GM12878 (cell line): ENCODE measurements around the gene SARS1. TPM values are rescaled to one million over a fixed set of nuclear protein-coding genes. Genes with fewer than 3 reads are reported as not detected.

Source experiments
- ATAC-seq: fragments of 200-7000 bp; cut with Tn5 transposase; 3 replicates; pipeline ENCODE4 v1.9.1; 2020; ENCODE audit warnings: mild to moderate bottlenecking, moderate library complexity
- BruUV-seq: library from RNA; stranded (reverse); fragments of 400-500 nt; replicated peaks from 2 replicates; lab custom pipeline; 2021; lab: Mats Ljungman, UMichigan
- CTCF ChIA-PET: fragments of 300-600 bp; sonication (Branson Sonifier 250); formaldehyde crosslinking; extraction: SDS; loops from one replicate; lab custom pipeline; 2021; ENCODE audit warnings: inconsistent platforms; lab: Yijun Ruan, JAX
- POLR2A ChIA-PET: fragments of 350-600 bp; formaldehyde crosslinking; extraction: SDS; loops from one replicate; lab custom pipeline; 2021; ENCODE audit warnings: inconsistent platforms; lab: Charles Lee
- RAD21 ChIA-PET: fragments of 300-600 bp; sonication (Branson Sonifier 250); formaldehyde crosslinking; loops from one replicate; lab custom pipeline; 2023; ENCODE audit warnings: antibody characterized with exemption; ENCODE audit not compliant: unreplicated experiment; lab: Charles Lee
- SMC1A ChIA-PET: fragments of 300-600 bp; sonication (Branson Sonifier 250); formaldehyde crosslinking; loops from one replicate; lab custom pipeline; 2023; ENCODE audit not compliant: unreplicated experiment, uncharacterized antibody; lab: Charles Lee
- DNase-seq: peaks from one replicate; pipeline ENCODE4 v3.0.0-alpha.2; 2011; ENCODE audit warnings: low read depth, low spot score
- FAIRE-seq: peaks from 3 replicates; lab custom pipeline; 2011; peaks lifted over from hg19 to GRCh38; lab: Jason Lieb, UNC
- H2AFZ ChIP-seq: 2 replicates; pipeline ENCODE4 v1.6.0; 2011; ENCODE audit warnings: low read depth, low read length, control low read depth; ENCODE audit not compliant: control insufficient read depth
- H3K27ac ChIP-seq: 2 replicates; pipeline ENCODE4 v1.5.1; 2011; ENCODE audit warnings: control low read depth; ENCODE audit not compliant: control insufficient read depth, insufficient read depth
- H3K27me3 ChIP-seq, 2 experiments: replicated peaks in 1 of 2; 2 replicates each; pipeline versions ENCODE4 v1.6.0 to v1.6.1; 2011; ENCODE audit warnings: low read length in 1 of 2; ENCODE audit not compliant: control insufficient read depth in 2 of 2, insufficient read depth in 2 of 2
- H3K36me3 ChIP-seq, 2 experiments: 2 replicates each; pipeline ENCODE4 v1.5.1; 2011; ENCODE audit warnings: low read length in 1 of 2; ENCODE audit not compliant: control insufficient read depth in 2 of 2, insufficient read depth in 2 of 2
- H3K4me1 ChIP-seq: 2 replicates; pipeline ENCODE4 v1.6.1; 2011; ENCODE audit warnings: mild to moderate bottlenecking, low read length, moderate library complexity, mixed read lengths; ENCODE audit not compliant: control insufficient read depth, insufficient read depth
- H3K4me2 ChIP-seq: 2 replicates; pipeline ENCODE4 v1.6.0; 2011; ENCODE audit warnings: control low read depth; ENCODE audit not compliant: control insufficient read depth, insufficient read depth
- H3K4me3 ChIP-seq: fragments of 200-600 bp; sonication (generic); 2 replicates; pipeline ENCODE4 v1.5.1; 2016
- H3K79me2 ChIP-seq: 2 replicates; pipeline ENCODE4 v1.6.0; 2011; ENCODE audit warnings: low read length; ENCODE audit not compliant: control insufficient read depth, insufficient read depth
- H3K9ac ChIP-seq: 2 replicates; pipeline ENCODE4 v1.8.0; 2011; ENCODE audit warnings: low read length, control low read depth, mixed read lengths; ENCODE audit not compliant: control insufficient read depth, insufficient read depth
- H3K9me3 ChIP-seq: replicated peaks from 3 replicates; pipeline ENCODE4 v1.5.1; 2011; ENCODE audit warnings: mild to moderate bottlenecking, low read length; ENCODE audit not compliant: control insufficient read depth, insufficient read depth
- H4K20me1 ChIP-seq: 2 replicates; pipeline ENCODE4 v1.6.0; 2011; ENCODE audit not compliant: control insufficient read depth, insufficient read depth
- BCL11A ChIP-seq: IDR thresholded peaks from 2 replicates; pipeline ENCODE4 v1.6.1; 2011; ENCODE audit warnings: low read depth, low read length
- CBFB ChIP-seq: IDR thresholded peaks from 2 replicates; pipeline ENCODE4 v1.6.1; 2016; ENCODE audit warnings: antibody characterized with exemption, low read depth
- CHD2 ChIP-seq: IDR thresholded peaks from 2 replicates; pipeline ENCODE4 v1.6.1; 2011; ENCODE audit warnings: low read depth, low read length, improper control_type of control experiment, borderline replicate concordance
- CREM ChIP-seq: IDR thresholded peaks from 2 replicates; pipeline ENCODE4 v1.6.1; 2014; ENCODE audit warnings: antibody characterized with exemption, low read depth
- EP300 ChIP-seq, 2 experiments: fragments of 150-350 bp in 1 of 2; IDR thresholded peaks; 2 replicates each; pipeline ENCODE4 v1.6.1; 2011 to 2012; ENCODE audit warnings: low read depth in 2 of 2, low read length in 2 of 2, borderline replicate concordance in 1 of 2, improper control_type of control experiment in 1 of 2, inconsistent platforms in 1 of 2; ENCODE audit not compliant: control insufficient read depth in 1 of 2
- FOXM1 ChIP-seq: IDR thresholded peaks from 2 replicates; pipeline ENCODE4 v1.6.1; 2012; ENCODE audit warnings: low read depth, mild to moderate bottlenecking, inconsistent platforms, low read length, moderate library complexity
- GATAD2B ChIP-seq: fragments of 450-650 bp; conservative IDR thresholded peaks from 2 replicates; pipeline ENCODE4 v1.6.1; 2017; ENCODE audit warnings: low read depth, mild to moderate bottlenecking, moderate library complexity
- HCFC1 ChIP-seq: fragments of 150-350 bp; IDR thresholded peaks from 2 replicates; pipeline ENCODE4 v1.6.1; 2014; ENCODE audit warnings: low read length
- IKZF2 ChIP-seq, 2 experiments: fragments of 450-650 bp; IDR thresholded peaks; 2 replicates each; pipeline ENCODE4 v1.6.1; 2017; ENCODE audit warnings: mild to moderate bottlenecking in 2 of 2, moderate library complexity in 2 of 2
- IRF4 ChIP-seq: IDR thresholded peaks from 2 replicates; pipeline ENCODE4 v1.6.1; 2011; ENCODE audit warnings: low read depth, low read length
- MEF2A ChIP-seq: IDR thresholded peaks from 2 replicates; pipeline ENCODE4 v1.6.1; 2011; ENCODE audit warnings: low read depth, mild to moderate bottlenecking, low read length, moderate library complexity; ENCODE audit not compliant: insufficient read depth
- MEF2B ChIP-seq: fragments of 450-650 bp; IDR thresholded peaks from 2 replicates; pipeline ENCODE4 v1.6.1; 2018; ENCODE audit warnings: mild to moderate bottlenecking, moderate library complexity; ENCODE audit not compliant: partially characterized antibody, poor library complexity, severe bottlenecking
- MTA2 ChIP-seq: fragments of 450-650 bp; IDR thresholded peaks from 2 replicates; pipeline ENCODE4 v1.6.1; 2016; ENCODE audit warnings: low read depth, mild to moderate bottlenecking, moderate library complexity
- NBN ChIP-seq: fragments of 450-650 bp; IDR thresholded peaks from 2 replicates; pipeline ENCODE4 v1.6.1; 2016
- PAX5 ChIP-seq: IDR thresholded peaks from 2 replicates; pipeline ENCODE4 v1.6.1; 2011; ENCODE audit warnings: low read depth, low read length, borderline replicate concordance
- SREBF1 ChIP-seq: IDR thresholded peaks from 2 replicates; pipeline ENCODE4 v1.6.1; 2012; ENCODE audit warnings: mild to moderate bottlenecking, low read length
- TBL1XR1 ChIP-seq: IDR thresholded peaks from 2 replicates; pipeline ENCODE4 v1.6.1; 2012; ENCODE audit warnings: low read depth, low read length, improper control_type of control experiment
- TCF12 ChIP-seq: IDR thresholded peaks from 2 replicates; pipeline ENCODE4 v1.6.1; 2011; ENCODE audit warnings: low read depth, mild to moderate bottlenecking, low read length
- ZNF274 ChIP-seq: IDR thresholded peaks from one replicate; pipeline ENCODE4 v1.8.0; 2011; ENCODE audit not compliant: insufficient read length, insufficient read depth
- ZSCAN29 ChIP-seq: fragments of 450-650 bp; IDR thresholded peaks from 2 replicates; pipeline ENCODE4 v1.6.1; 2017; ENCODE audit warnings: mild to moderate bottlenecking, moderate library complexity
- WGBS: methylation state at CpG from one replicate; pipeline ENCODE4 v1.1.6; 2016; ENCODE audit warnings: low lambda C conversion rate; ENCODE audit not compliant: insufficient replicate concordance, insufficient coverage; ENCODE audit errors: missing lambda C conversion rate; 5-methylcytosine and 5-hydroxymethylcytosine counted together
- in situ Hi-C: fragments of 300-500 bp; cut with MboI; formaldehyde crosslinking; loops from 9 replicates; pipeline ENCODE4 v1.14.3; 2018; ENCODE audit warnings: mixed read lengths
- intact Hi-C: fragments of 100-400 bp; cut with micrococcal nuclease; formaldehyde crosslinking; loops from one replicate; pipeline ENCODE4 v1.14.2; 2022; ENCODE audit not compliant: unreplicated experiment
- polyA plus RNA-seq, 11 experiments: library from polyadenylated mRNA; depleted of rRNA in 4 of 11; unstranded in 6 of 11; stranded (reverse) in 5 of 11; fragments of >200 nt; fragmentation: Nextera tagmentation in 4 of 11; fragmentation: Illumina TruSeq in 1 of 11; extraction: Ambion mirVana in 4 of 11; extraction: Trizol in 1 of 11; gene quantifications; 1 replicate in 1 of 11; 2 replicates in 10 of 11; pipeline versions ENCODE4 v1.2.1 to v1.2.3, GENCODE V29; 2011 to 2016; ENCODE audit warnings: inconsistent platforms in 2 of 11, missing spikeins in 2 of 11, low read depth in 1 of 11
- total RNA-seq, 4 experiments: library from RNA; depleted of rRNA in 3 of 4; stranded (reverse); fragments of >200 nt in 3 of 4; fragmentation: Illumina TruSeq in 1 of 4; extraction: Trizol in 1 of 4; gene quantifications; 2 replicates each; pipeline versions ENCODE4 v1.2.1 to v1.2.3, GENCODE V29; 2013 to 2021
- TF ChIP-seq, protein P1 (sequence below): IDR thresholded peaks from 2 replicates; pipeline ENCODE4 v1.6.1; 2012; ENCODE audit warnings: low read depth, low read length, improper control_type of control experiment
- TF ChIP-seq, protein P2 (sequence below): fragments of 150-350 bp; IDR thresholded peaks from 2 replicates; pipeline ENCODE4 v1.6.1; 2014; ENCODE audit warnings: mild to moderate bottlenecking, low read depth, low read length
- TF ChIP-seq, protein P3 (sequence below): fragments of 450-650 bp; IDR thresholded peaks from 2 replicates; pipeline ENCODE4 v1.6.1; 2017; ENCODE audit warnings: mild to moderate bottlenecking, low read depth, inconsistent platforms; ENCODE audit not compliant: poor library complexity, severe bottlenecking

Gene SARS1
- total and polyA plus RNA-seq, 10 of the 15 experiments (the other 5 are each of a cell fraction or from before 2014, with no cell fraction given), result 103 to 202 (median 138) TPM

DNA sequence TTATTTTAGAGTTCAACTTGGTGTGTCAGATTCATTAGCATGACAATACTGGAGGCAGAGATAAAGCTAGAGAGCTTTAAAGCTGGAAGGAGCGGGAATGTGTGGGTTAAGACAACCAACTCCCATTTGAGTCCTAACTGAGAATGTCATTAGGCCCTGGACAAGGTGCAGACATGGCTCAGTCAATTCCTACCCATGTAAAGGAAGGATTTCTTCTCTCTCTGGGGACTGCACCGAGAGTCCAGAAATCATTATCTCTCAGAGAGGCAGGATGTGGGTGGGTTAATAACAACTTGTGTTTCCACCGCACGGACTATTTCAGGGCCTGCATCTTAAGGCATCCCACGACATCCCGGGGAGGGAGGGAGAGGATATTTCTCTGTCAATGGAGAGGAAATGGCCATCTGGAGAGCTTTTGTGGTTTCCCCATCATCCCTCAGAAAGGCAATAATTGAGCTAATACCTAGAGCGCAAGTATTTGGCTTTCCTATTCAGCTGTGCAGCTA is 46.7 kb upstream of the SARS1 start:
- no peaks in the 10 kb centered on the region for H3K9me3 ChIP-seq
- H3K4me2 ChIP-seq, result peak overlapping the region; percentile 38; the same call in 1 of the 2 replicates
- no peaks in the 10 kb centered on the region for H4K20me1 ChIP-seq
- no peak overlapping the region for H3K27ac ChIP-seq
- H3K4me1 ChIP-seq, result peaks cover 34% of the 10 kb centered on the region
- DNase-seq (peak; percentile 74), FAIRE-seq (no peak), ATAC-seq (peak; percentile 80)
- H3K36me3 ChIP-seq, result no peaks in the 10 kb centered on the region
- no peaks in the 10 kb centered on the region for H3K79me2 ChIP-seq
- ChIA-PET CTCF (interaction anchor here (0.6 to 1.8 kb wide), 5 partner anchors 21 to 339 kb away, joined by 3 to 5 read pairs (median 3); no protein-coding TSS in a partner anchor), POLR2A (interaction anchor here (1.8 kb wide), 1 partner anchor 67 kb away, joined by 4 read pairs; no protein-coding TSS in a partner anchor), RAD21 (interaction anchor here (0.7 kb wide), 2 partner anchors 27 to 67 kb away, joined by 3 read pairs; no protein-coding TSS in a partner anchor), SMC1A (interaction anchor here (0.6 to 1.3 kb wide), 6 partner anchors 13 to 67 kb away, joined by 3 to 6 read pairs (median 3); no protein-coding TSS in a partner anchor)
- in situ Hi-C loops, result no loop called here
- H2AFZ ChIP-seq, result no peak overlapping the region
- intact Hi-C loops, result no loop called here
- no peak overlapping the region for H3K4me3 ChIP-seq
- no peaks in the 10 kb centered on the region for H3K27me3 ChIP-seq
- no TSS peak for BruUV-seq
- 8% methylated on average over 7 of the region's 7 CpGs for WGBS
- H3K9ac ChIP-seq, result no peak overlapping the region
- peak; percentile 92; the same call in 1 of the 2 replicates for TF ChIP-seq BCL11A
- peak; percentile 46; the same call in 1 of the 2 replicates for TF ChIP-seq TBL1XR1
- TF ChIP-seq FOXM1, result no peak
- TF ChIP-seq EP300 (IDR thresholded peaks at IDR 0.05; ENCODE audit: borderline replicate concordance in 1 of 2, control insufficient read depth in 1 of 2, low read depth in 2 of 2, low read length in 2 of 2), result peak in 1 of 2 experiments; percentile 42; a peak in 1 of 4 replicates
- TF ChIP-seq HCFC1, result no peak
- TF ChIP-seq, protein P1, sequence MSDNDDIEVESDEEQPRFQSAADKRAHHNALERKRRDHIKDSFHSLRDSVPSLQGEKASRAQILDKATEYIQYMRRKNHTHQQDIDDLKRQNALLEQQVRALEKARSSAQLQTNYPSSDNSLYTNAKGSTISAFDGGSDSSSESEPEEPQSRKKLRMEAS, result no peak
- TF ChIP-seq ZNF274, result no peak
- TF ChIP-seq IKZF2 (IDR thresholded peaks at IDR 0.05), result peak; percentile 90 to 92
- peak; percentile 42; the same call in 1 of the 2 replicates for TF ChIP-seq MEF2A
- TF ChIP-seq NBN, result 0 out of 2 replicates have a peak, but pooled peaks have one; percentile 28
- TF ChIP-seq CBFB, result no peak
- no peak for TF ChIP-seq ZSCAN29
- TF ChIP-seq, protein P2, sequence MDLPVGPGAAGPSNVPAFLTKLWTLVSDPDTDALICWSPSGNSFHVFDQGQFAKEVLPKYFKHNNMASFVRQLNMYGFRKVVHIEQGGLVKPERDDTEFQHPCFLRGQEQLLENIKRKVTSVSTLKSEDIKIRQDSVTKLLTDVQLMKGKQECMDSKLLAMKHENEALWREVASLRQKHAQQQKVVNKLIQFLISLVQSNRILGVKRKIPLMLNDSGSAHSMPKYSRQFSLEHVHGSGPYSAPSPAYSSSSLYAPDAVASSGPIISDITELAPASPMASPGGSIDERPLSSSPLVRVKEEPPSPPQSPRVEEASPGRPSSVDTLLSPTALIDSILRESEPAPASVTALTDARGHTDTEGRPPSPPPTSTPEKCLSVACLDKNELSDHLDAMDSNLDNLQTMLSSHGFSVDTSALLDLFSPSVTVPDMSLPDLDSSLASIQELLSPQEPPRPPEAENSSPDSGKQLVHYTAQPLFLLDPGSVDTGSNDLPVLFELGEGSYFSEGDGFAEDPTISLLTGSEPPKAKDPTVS, result no peak
- TF ChIP-seq TCF12, result 0 out of 2 replicates have a peak, but pooled peaks have one; percentile 39
- TF ChIP-seq IRF4, result 0 out of 2 replicates have a peak, but pooled peaks have one; percentile 26
- TF ChIP-seq SREBF1, result no peak
- no peak for TF ChIP-seq CHD2
- peak; percentile 91 for TF ChIP-seq MEF2B
- TF ChIP-seq, protein P3, sequence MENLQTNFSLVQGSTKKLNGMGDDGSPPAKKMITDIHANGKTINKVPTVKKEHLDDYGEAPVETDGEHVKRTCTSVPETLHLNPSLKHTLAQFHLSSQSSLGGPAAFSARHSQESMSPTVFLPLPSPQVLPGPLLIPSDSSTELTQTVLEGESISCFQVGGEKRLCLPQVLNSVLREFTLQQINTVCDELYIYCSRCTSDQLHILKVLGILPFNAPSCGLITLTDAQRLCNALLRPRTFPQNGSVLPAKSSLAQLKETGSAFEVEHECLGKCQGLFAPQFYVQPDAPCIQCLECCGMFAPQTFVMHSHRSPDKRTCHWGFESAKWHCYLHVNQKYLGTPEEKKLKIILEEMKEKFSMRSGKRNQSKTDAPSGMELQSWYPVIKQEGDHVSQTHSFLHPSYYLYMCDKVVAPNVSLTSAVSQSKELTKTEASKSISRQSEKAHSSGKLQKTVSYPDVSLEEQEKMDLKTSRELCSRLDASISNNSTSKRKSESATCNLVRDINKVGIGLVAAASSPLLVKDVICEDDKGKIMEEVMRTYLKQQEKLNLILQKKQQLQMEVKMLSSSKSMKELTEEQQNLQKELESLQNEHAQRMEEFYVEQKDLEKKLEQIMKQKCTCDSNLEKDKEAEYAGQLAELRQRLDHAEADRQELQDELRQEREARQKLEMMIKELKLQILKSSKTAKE, result peak; percentile 44
- no peak for TF ChIP-seq CREM
- peak; percentile 90 for TF ChIP-seq MTA2
- peak; percentile 35; the same call in 1 of the 2 replicates for TF ChIP-seq GATAD2B
- TF ChIP-seq PAX5, result peak; percentile 62; the same call in 1 of the 2 replicates
